Neural cell (in vitro differentiated cells): ENCODE measurements around the gene EGLN2. TPM values are rescaled to one million over a fixed set of nuclear protein-coding genes. Genes with fewer than 3 reads are reported as not detected.

Source experiments
- H2AFZ ChIP-seq: fragments of 200-600, 300-800 bp; sonication (generic), shearing (Covaris generic); 2 replicates; pipeline ENCODE4 v1.6.0; 2014; ENCODE audit warnings: low read depth, mild to moderate bottlenecking, antibody characterized with exemption, low read length, moderate library complexity
- H3F3A ChIP-seq: fragments of 200-600 bp; shearing (Covaris generic); 2 replicates; pipeline ENCODE4 v1.6.1; 2016; ENCODE audit warnings: mild to moderate bottlenecking, moderate library complexity, mixed read lengths, antibody characterized with exemption, low read length; ENCODE audit not compliant: insufficient read depth, poor library complexity, severe bottlenecking
- H3K27ac ChIP-seq: fragments of 200-600, 300-800 bp; sonication (generic), shearing (Covaris generic); 2 replicates; pipeline ENCODE4 v1.5.1; 2014; ENCODE audit warnings: mild to moderate bottlenecking, low read length, moderate library complexity
- H3K27me3 ChIP-seq: fragments of 300-800, 200-600 bp; sonication (generic), shearing (Covaris generic); 2 replicates; pipeline ENCODE4 v1.6.0; 2014; ENCODE audit warnings: mild to moderate bottlenecking, low read depth, low read length, moderate library complexity; ENCODE audit not compliant: insufficient read depth
- H3K36me3 ChIP-seq: fragments of 300-800, 200-600 bp; sonication (generic), shearing (Covaris generic); 2 replicates; pipeline ENCODE4 v1.5.1; 2014; ENCODE audit warnings: mild to moderate bottlenecking, antibody characterized with exemption, low read length, moderate library complexity; ENCODE audit not compliant: insufficient read depth
- H3K4me2 ChIP-seq: fragments of 300-800, 200-600 bp; sonication (generic), shearing (Covaris generic); 2 replicates; pipeline ENCODE4 v1.6.0; 2014; ENCODE audit warnings: mild to moderate bottlenecking, low read length
- H3K4me3 ChIP-seq: fragments of 300-800, 200-600 bp; sonication (generic), shearing (Covaris generic); 2 replicates; pipeline ENCODE4 v1.5.1; 2014; ENCODE audit warnings: mild to moderate bottlenecking, low read length, moderate library complexity
- H3K79me2 ChIP-seq: fragments of 200-600 bp; shearing (Covaris generic); replicated peaks from 2 replicates; pipeline ENCODE4 v1.6.0; 2014; ENCODE audit warnings: mild to moderate bottlenecking, low read length, moderate library complexity; ENCODE audit not compliant: insufficient read depth
- H3K9ac ChIP-seq: fragments of 300-800, 200-600 bp; sonication (generic), shearing (Covaris generic); 2 replicates; pipeline ENCODE4 v1.6.1; 2016; ENCODE audit warnings: mild to moderate bottlenecking, low read length, mixed read lengths
- H3K9me2 ChIP-seq: fragments of 200-600 bp; shearing (Covaris generic); 2 replicates; pipeline ENCODE4 v1.6.1; 2016; ENCODE audit warnings: mild to moderate bottlenecking, low read length, mixed read lengths; ENCODE audit not compliant: insufficient read depth
- H3K9me3 ChIP-seq: fragments of 200-600, 300-800 bp; sonication (generic), shearing (Covaris generic); 2 replicates; pipeline ENCODE4 v1.6.1; 2016; ENCODE audit warnings: mild to moderate bottlenecking, mixed run types, low read length, moderate library complexity, mixed read lengths
- H4K20me1 ChIP-seq: fragments of 200-600 bp; shearing (Covaris generic); 2 replicates; pipeline ENCODE4 v1.6.1; 2016; ENCODE audit warnings: mild to moderate bottlenecking, mixed run types; ENCODE audit not compliant: insufficient read depth
- EP300 ChIP-seq: fragments of 450-650 bp; conservative IDR thresholded peaks from 2 replicates; pipeline ENCODE4 v1.6.1; 2014; ENCODE audit warnings: antibody characterized with exemption, mild to moderate bottlenecking, moderate library complexity; ENCODE audit not compliant: poor library complexity, severe bottlenecking
- EZH2 ChIP-seq: fragments of 200-600, 300-800 bp; shearing (Covaris generic), sonication (generic); IDR thresholded peaks from 2 replicates; pipeline ENCODE4 v1.6.1; 2014; ENCODE audit warnings: antibody characterized with exemption, low read length, borderline replicate concordance, mild to moderate bottlenecking; ENCODE audit not compliant: insufficient read depth, poor library complexity, severe bottlenecking
- MXI1 ChIP-seq: fragments of 450-650 bp; conservative IDR thresholded peaks from 2 replicates; pipeline ENCODE4 v1.6.1; 2014; ENCODE audit warnings: antibody characterized with exemption, mild to moderate bottlenecking; ENCODE audit not compliant: poor library complexity, severe bottlenecking
- POLR2AphosphoS5 ChIP-seq: IDR thresholded peaks from 2 replicates; pipeline ENCODE4 v1.6.1; 2012
- RAD21 ChIP-seq: fragments of 450-650 bp; conservative IDR thresholded peaks from 2 replicates; pipeline ENCODE4 v1.6.1; 2014; ENCODE audit warnings: antibody characterized with exemption, mild to moderate bottlenecking, moderate library complexity
- SMC3 ChIP-seq: fragments of 450-650 bp; conservative IDR thresholded peaks from 2 replicates; pipeline ENCODE4 v1.6.1; 2014; ENCODE audit warnings: antibody characterized with exemption, mild to moderate bottlenecking, moderate library complexity; ENCODE audit not compliant: poor library complexity
- TAF1 ChIP-seq: IDR thresholded peaks from 2 replicates; pipeline ENCODE4 v1.6.1; 2012; ENCODE audit warnings: low read depth
- polyA plus RNA-seq: library from polyadenylated mRNA; depleted of rRNA; stranded (reverse); fragments of >200 nt; gene quantifications from 2 replicates; pipeline ENCODE4 v1.2.3, GENCODE V29; 2014
- TF ChIP-seq, protein P1 (sequence below): fragments of 450-650 bp; IDR thresholded peaks from 2 replicates; pipeline ENCODE4 v1.5.1; 2014; ENCODE audit warnings: antibody characterized with exemption, mild to moderate bottlenecking, moderate library complexity; ENCODE audit not compliant: poor library complexity, severe bottlenecking
- TF ChIP-seq, protein P2 (sequence below): IDR thresholded peaks from 2 replicates; pipeline ENCODE4 v1.6.1; 2012; ENCODE audit warnings: borderline replicate concordance

EGLN2 gene
- polyA plus RNA-seq, 1 donor from 2014 or later: 112 TPM

DNA sequence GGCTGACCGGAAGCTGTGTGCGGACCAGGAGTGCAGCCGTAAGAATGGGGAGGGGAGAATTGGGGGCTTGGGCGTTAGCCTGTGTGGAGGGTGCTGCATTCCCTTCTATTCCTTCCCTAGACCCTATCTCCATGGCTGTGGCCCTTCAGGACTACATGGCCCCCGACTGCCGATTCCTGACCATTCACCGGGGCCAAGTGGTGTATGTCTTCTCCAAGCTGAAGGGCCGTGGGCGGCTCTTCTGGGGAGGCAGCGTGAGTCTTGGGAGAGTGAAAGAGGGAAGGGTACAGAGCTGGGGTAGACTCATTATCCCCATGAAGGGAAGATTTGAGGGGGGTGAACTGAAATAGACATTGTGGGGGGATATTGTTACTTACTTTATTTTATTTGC is 23.4 kb upstream of the EGLN2 start:
- Histone ChIP-seq H3K4me2 (no peak overlapping the region), H3F3A (peaks cover 4% of the 10 kb centered on the region), H2AFZ (no peak overlapping the region), H3K4me3 (no peak overlapping the region), H3K79me2 (no peaks in the 10 kb centered on the region), H3K27ac (no peak overlapping the region), H3K27me3 (no peaks in the 10 kb centered on the region), H3K9me2 (no peaks in the 10 kb centered on the region), H4K20me1 (no peaks in the 10 kb centered on the region), H3K9me3 (no peaks in the 10 kb centered on the region), H3K36me3 (no peaks in the 10 kb centered on the region), H3K9ac (no peak overlapping the region)
- TF ChIP-seq TAF1 (no peak), POLR2AphosphoS5 (no peak), EZH2 (no peak), RAD21 (no peak), MXI1 (no peak)
- TF ChIP-seq, protein P1, sequence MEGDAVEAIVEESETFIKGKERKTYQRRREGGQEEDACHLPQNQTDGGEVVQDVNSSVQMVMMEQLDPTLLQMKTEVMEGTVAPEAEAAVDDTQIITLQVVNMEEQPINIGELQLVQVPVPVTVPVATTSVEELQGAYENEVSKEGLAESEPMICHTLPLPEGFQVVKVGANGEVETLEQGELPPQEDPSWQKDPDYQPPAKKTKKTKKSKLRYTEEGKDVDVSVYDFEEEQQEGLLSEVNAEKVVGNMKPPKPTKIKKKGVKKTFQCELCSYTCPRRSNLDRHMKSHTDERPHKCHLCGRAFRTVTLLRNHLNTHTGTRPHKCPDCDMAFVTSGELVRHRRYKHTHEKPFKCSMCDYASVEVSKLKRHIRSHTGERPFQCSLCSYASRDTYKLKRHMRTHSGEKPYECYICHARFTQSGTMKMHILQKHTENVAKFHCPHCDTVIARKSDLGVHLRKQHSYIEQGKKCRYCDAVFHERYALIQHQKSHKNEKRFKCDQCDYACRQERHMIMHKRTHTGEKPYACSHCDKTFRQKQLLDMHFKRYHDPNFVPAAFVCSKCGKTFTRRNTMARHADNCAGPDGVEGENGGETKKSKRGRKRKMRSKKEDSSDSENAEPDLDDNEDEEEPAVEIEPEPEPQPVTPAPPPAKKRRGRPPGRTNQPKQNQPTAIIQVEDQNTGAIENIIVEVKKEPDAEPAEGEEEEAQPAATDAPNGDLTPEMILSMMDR: no peak
- TF ChIP-seq, protein P2, sequence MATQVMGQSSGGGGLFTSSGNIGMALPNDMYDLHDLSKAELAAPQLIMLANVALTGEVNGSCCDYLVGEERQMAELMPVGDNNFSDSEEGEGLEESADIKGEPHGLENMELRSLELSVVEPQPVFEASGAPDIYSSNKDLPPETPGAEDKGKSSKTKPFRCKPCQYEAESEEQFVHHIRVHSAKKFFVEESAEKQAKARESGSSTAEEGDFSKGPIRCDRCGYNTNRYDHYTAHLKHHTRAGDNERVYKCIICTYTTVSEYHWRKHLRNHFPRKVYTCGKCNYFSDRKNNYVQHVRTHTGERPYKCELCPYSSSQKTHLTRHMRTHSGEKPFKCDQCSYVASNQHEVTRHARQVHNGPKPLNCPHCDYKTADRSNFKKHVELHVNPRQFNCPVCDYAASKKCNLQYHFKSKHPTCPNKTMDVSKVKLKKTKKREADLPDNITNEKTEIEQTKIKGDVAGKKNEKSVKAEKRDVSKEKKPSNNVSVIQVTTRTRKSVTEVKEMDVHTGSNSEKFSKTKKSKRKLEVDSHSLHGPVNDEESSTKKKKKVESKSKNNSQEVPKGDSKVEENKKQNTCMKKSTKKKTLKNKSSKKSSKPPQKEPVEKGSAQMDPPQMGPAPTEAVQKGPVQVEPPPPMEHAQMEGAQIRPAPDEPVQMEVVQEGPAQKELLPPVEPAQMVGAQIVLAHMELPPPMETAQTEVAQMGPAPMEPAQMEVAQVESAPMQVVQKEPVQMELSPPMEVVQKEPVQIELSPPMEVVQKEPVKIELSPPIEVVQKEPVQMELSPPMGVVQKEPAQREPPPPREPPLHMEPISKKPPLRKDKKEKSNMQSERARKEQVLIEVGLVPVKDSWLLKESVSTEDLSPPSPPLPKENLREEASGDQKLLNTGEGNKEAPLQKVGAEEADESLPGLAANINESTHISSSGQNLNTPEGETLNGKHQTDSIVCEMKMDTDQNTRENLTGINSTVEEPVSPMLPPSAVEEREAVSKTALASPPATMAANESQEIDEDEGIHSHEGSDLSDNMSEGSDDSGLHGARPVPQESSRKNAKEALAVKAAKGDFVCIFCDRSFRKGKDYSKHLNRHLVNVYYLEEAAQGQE: no peak

DNA sequence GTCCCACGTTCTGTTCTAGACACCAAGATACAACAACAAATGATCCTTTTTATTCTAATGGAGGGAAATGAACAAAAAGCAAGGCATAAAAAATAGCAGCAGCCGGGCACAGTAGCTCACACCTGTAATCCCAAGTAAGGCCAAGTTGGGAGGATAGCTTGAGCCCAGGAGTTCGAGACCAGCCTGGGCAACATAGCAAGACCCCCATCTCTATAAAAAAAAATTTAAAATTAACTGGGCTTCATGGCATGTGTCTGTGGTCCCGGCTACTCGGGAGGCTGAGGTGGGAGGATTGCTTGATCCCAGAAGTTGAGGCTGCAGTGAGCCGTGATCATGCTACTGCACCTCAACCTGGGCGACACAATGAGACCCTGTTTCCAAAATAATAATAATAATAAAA is 22.6 kb upstream of the EGLN2 start:
- no peaks in the 10 kb centered on the region for H3K27me3 ChIP-seq
- H2AFZ ChIP-seq: no peak overlapping the region
- TF ChIP-seq RAD21: no peak
- TF ChIP-seq MXI1: no peak
- no peak for TF ChIP-seq SMC3
- TF ChIP-seq TAF1: no peak
- TF ChIP-seq POLR2AphosphoS5: no peak
- TF ChIP-seq, protein P2: no peak
- TF ChIP-seq, protein P1: no peak
- no peak for TF ChIP-seq EZH2
- no peak for TF ChIP-seq EP300
- H3K9me3 ChIP-seq: no peaks in the 10 kb centered on the region
- peak overlapping the region; percentile 87 for H3K9ac ChIP-seq
- peaks cover 4% of the 10 kb centered on the region for H3F3A ChIP-seq
- H3K4me2 ChIP-seq: peak overlapping the region; percentile 78
- no peaks in the 10 kb centered on the region for H3K79me2 ChIP-seq
- no peaks in the 10 kb centered on the region for H3K36me3 ChIP-seq
- H3K9me2 ChIP-seq: no peaks in the 10 kb centered on the region
- no peaks in the 10 kb centered on the region for H4K20me1 ChIP-seq
- peak overlapping the region; percentile 80 for H3K4me3 ChIP-seq
- peak overlapping the region; percentile 99 for H3K27ac ChIP-seq
